HTR-8/SVneo (cell line): ENCODE measurements around the gene HOXD11.

ENCODE experiments used
- DNase-seq: peaks from one replicate; pipeline ENCODE4 v3.0.0; 2011; ENCODE audit warnings: low spot score, mixed read lengths; ENCODE audit not compliant: insufficient read length
- FAIRE-seq: peaks from 2 replicates; lab custom pipeline; 2011; peaks lifted over from hg19 to GRCh38; lab: Jason Lieb, UNC

HOXD11 gene

GRCh38 chr2:176106581-176107539 is at the start of gene HOXD11:
Gene HOXD11, plus strand, starts transcription at chr2:176107280. Its CDS starts 76 bp downstream, at chr2:176107356.
- FAIRE-seq, result peak; percentile 64

GRCh38 chr2:176063958-176064357 is 43.1 kb upstream of the HOXD11 start:
- no peak for FAIRE-seq
- no peak for DNase-seq

More at GRCh38 chr2:176106581-176107539, at the start of gene HOXD11:
- DNase-seq, result peak; percentile 39

GRCh38 chr2:176066645-176067588 is 40.2 kb upstream of the HOXD11 start:
- DNase-seq (no peak), FAIRE-seq (no peak)

GRCh38 chr2:176067589-176068418 is 39.3 kb upstream of the HOXD11 start:
- FAIRE-seq, result no peak
- no peak for DNase-seq

- no peak for FAIRE-seq
These were observed 38.7 kb upstream of the HOXD11 start for GRCh38 chr2:176068419-176068832.

GRCh38 chr2:176071330-176072291 is 35.5 kb upstream of the HOXD11 start:
- FAIRE-seq, result no peak
- no peak for DNase-seq

More at GRCh38 chr2:176068419-176068832, 38.7 kb upstream of the HOXD11 start:
- no peak for DNase-seq

GRCh38 chr2:176072292-176072669 is 34.8 kb upstream of the HOXD11 start:
- DNase-seq (no peak), FAIRE-seq (no peak)

- DNase-seq, result no peak
These were observed 33.9 kb upstream of the HOXD11 start for GRCh38 chr2:176072951-176073904.

GRCh38 chr2:176074919-176075425 is 32.1 kb upstream of the HOXD11 start:
- DNase-seq (no peak), FAIRE-seq (no peak)

More at GRCh38 chr2:176072951-176073904, 33.9 kb upstream of the HOXD11 start:
- FAIRE-seq, result no peak

- FAIRE-seq, result peak; percentile 9
- no peak for DNase-seq
These were observed 31.6 kb upstream of the HOXD11 start for GRCh38 chr2:176075481-176075880.

- FAIRE-seq, result no peak
- DNase-seq, result no peak
These were observed 31.0 kb upstream of the HOXD11 start for GRCh38 chr2:176076063-176076462.

GRCh38 chr2:176076796-176077195 is 30.3 kb upstream of the HOXD11 start:
- DNase-seq (no peak), FAIRE-seq (no peak)

GRCh38 chr2:176078541-176079284 is 28.4 kb upstream of the HOXD11 start:
- FAIRE-seq (no peak), DNase-seq (no peak)

GRCh38 chr2:176079285-176079830 is 27.7 kb upstream of the HOXD11 start:
- DNase-seq (no peak), FAIRE-seq (no peak)

- FAIRE-seq (no peak), DNase-seq (peak; percentile 72)
These were observed 27.1 kb upstream of the HOXD11 start for GRCh38 chr2:176079831-176080539.
